Endothelial cell of umbilical vein (primary cell): ENCODE data around the gene LRRC8A. TPM values are rescaled to one million over a fixed set of nuclear protein-coding genes. Genes with fewer than 3 reads are reported as not detected.

Experiments
- BruUV-seq: library from RNA; stranded (reverse); fragments of 400-500 nt; replicated peaks from 2 replicates; lab custom pipeline; 2021; lab: Mats Ljungman, UMichigan
- CTCF ChIA-PET: fragments of 300-600, 350-600 bp; sonication (Branson Sonifier 250); formaldehyde crosslinking; loops from one replicate; lab custom pipeline; 2021; ENCODE audit warnings: antibody characterized with exemption, inconsistent platforms; lab: Charles Lee
- POLR2A ChIA-PET: fragments of 300-600, 350-600 bp; sonication (Branson Sonifier 250); formaldehyde crosslinking; loops from one replicate; lab custom pipeline; 2021; ENCODE audit warnings: antibody characterized with exemption, inconsistent platforms; lab: Charles Lee
- DNase-seq: peaks from one replicate; pipeline ENCODE4 v3.0.0-alpha.2; 2011; ENCODE audit warnings: low read depth, low spot score
- FAIRE-seq: peaks from 2 replicates; lab custom pipeline; 2011; peaks lifted over from hg19 to GRCh38; lab: Jason Lieb, UNC
- H2AFZ ChIP-seq: 2 replicates; pipeline ENCODE4 v1.6.0; 2012; ENCODE audit warnings: low read depth, low read length, control low read depth, inconsistent platforms
- H3K27ac ChIP-seq: 2 replicates; pipeline ENCODE4 v1.5.1; 2011; ENCODE audit warnings: low read depth, mild to moderate bottlenecking, control low read depth, low read length, moderate library complexity; ENCODE audit not compliant: insufficient read depth
- H3K27me3 ChIP-seq, 2 experiments: 2 replicates each; pipeline versions ENCODE4 v1.6.0 to v1.6.1; 2011; ENCODE audit warnings: low read length in 2 of 2, mixed read lengths in 1 of 2; ENCODE audit not compliant: control insufficient read depth in 2 of 2, insufficient read depth in 2 of 2
- H3K36me3 ChIP-seq, 2 experiments: 2 replicates in 1 of 2; 3 replicates in 1 of 2; pipeline ENCODE4 v1.5.1; 2011; ENCODE audit warnings: low read length in 2 of 2, mild to moderate bottlenecking in 1 of 2, moderate library complexity in 1 of 2; ENCODE audit not compliant: control insufficient read depth in 2 of 2, insufficient read depth in 2 of 2; ENCODE audit errors: extremely low read depth in 1 of 2
- H3K4me1 ChIP-seq: 3 replicates; pipeline ENCODE4 v1.5.1; 2011; ENCODE audit warnings: mild to moderate bottlenecking, low read length; ENCODE audit not compliant: control insufficient read depth, insufficient read depth; ENCODE audit errors: extremely low read depth
- H3K4me2 ChIP-seq: 2 replicates; pipeline ENCODE4 v1.6.1; 2011; ENCODE audit warnings: low read length, control low read depth, mixed read lengths; ENCODE audit not compliant: insufficient read depth
- H3K4me3 ChIP-seq, 3 experiments: fragments of 200-600 bp in 1 of 3; sonication (generic), shearing (Covaris generic) in 1 of 3; replicated peaks in 1 of 3; 2 replicates each; pipeline ENCODE4 v1.5.1; 2011 to 2016; ENCODE audit warnings: control low read depth in 3 of 3, low read length in 3 of 3, mild to moderate bottlenecking in 2 of 3, inconsistent platforms in 1 of 3, low read depth in 1 of 3, moderate library complexity in 1 of 3; ENCODE audit not compliant: insufficient read depth in 1 of 3
- H3K79me2 ChIP-seq: 2 replicates; pipeline ENCODE4 v1.6.0; 2012; ENCODE audit warnings: low read length, inconsistent platforms; ENCODE audit not compliant: control insufficient read depth, insufficient read depth
- H3K9ac ChIP-seq: replicated peaks from 2 replicates; pipeline ENCODE3; 2011; ENCODE audit warnings: low read length, control low read depth; ENCODE audit not compliant: insufficient read depth; ENCODE audit errors: extremely low read depth
- H3K9me1 ChIP-seq: replicated peaks from 3 replicates; pipeline ENCODE4 v1.6.0; 2011; ENCODE audit warnings: mild to moderate bottlenecking, low read length; ENCODE audit not compliant: control insufficient read depth, insufficient read depth; ENCODE audit errors: extremely low read depth
- H3K9me3 ChIP-seq: replicated peaks from 2 replicates; pipeline ENCODE4 v1.5.1; 2012; ENCODE audit warnings: low read length, inconsistent platforms; ENCODE audit not compliant: control insufficient read depth, insufficient read depth
- H4K20me1 ChIP-seq: replicated peaks from 2 replicates; pipeline ENCODE3; 2011; ENCODE audit warnings: mild to moderate bottlenecking, low read length; ENCODE audit not compliant: control insufficient read depth, insufficient read depth; ENCODE audit errors: extremely low read depth
- CTCF ChIP-seq, 2 donors: IDR thresholded peaks; 1 replicate in 1 of 2; 2 replicates in 1 of 2; pipeline ENCODE4 v1.5.1; 2011; ENCODE audit warnings: low read length in 2 of 2, mild to moderate bottlenecking in 2 of 2, moderate library complexity in 2 of 2, control low read depth in 1 of 2, inconsistent platforms in 1 of 2, low read depth in 1 of 2; ENCODE audit not compliant: insufficient read depth in 1 of 2; ENCODE audit errors: extremely low read depth in 1 of 2
- EZH2 ChIP-seq: IDR thresholded peaks from 2 replicates; pipeline ENCODE4 v1.6.1; 2012; ENCODE audit warnings: borderline replicate concordance, low read depth, mild to moderate bottlenecking, moderate library complexity, low read length, inconsistent platforms; ENCODE audit not compliant: severe bottlenecking
- FOS ChIP-seq: IDR thresholded peaks from 2 replicates; pipeline ENCODE4 v1.6.1; 2011; ENCODE audit warnings: mild to moderate bottlenecking, low read length, moderate library complexity, borderline replicate concordance; ENCODE audit not compliant: insufficient read depth
- GATA2 ChIP-seq: IDR thresholded peaks from 2 replicates; pipeline ENCODE4 v1.7.0; 2011; ENCODE audit warnings: low read depth, mild to moderate bottlenecking, moderate library complexity, mixed read lengths, low read length; ENCODE audit not compliant: insufficient read length, insufficient read depth
- JUN ChIP-seq: IDR thresholded peaks from 2 replicates; pipeline ENCODE4 v1.6.1; 2011; ENCODE audit warnings: borderline replicate concordance, low read depth; ENCODE audit not compliant: insufficient read length, insufficient read depth
- MYC ChIP-seq: IDR thresholded peaks from one replicate; pipeline ENCODE4 v1.6.1; 2011; ENCODE audit warnings: mild to moderate bottlenecking, low read depth, low read length
- POLR2A ChIP-seq: IDR thresholded peaks from 2 replicates; pipeline ENCODE4 v1.6.1; 2012; ENCODE audit warnings: low read depth, mild to moderate bottlenecking, control low read depth, low read length
- POLR2AphosphoS5 ChIP-seq: IDR thresholded peaks from 2 replicates; pipeline ENCODE4 v1.6.1; 2012; ENCODE audit warnings: low read depth, mild to moderate bottlenecking, control low read depth, low read length, moderate library complexity; ENCODE audit not compliant: insufficient read depth
- dilution Hi-C: fragments of 300-500 bp; cut with MboI; formaldehyde crosslinking; loops from one replicate; pipeline ENCODE4 v1.15.0; 2019; ENCODE audit warnings: low sequenced_read_pairs; ENCODE audit not compliant: extremely low pct_ligation_motif_present
- intact Hi-C: fragments of 100-400 bp; cut with micrococcal nuclease; formaldehyde crosslinking; loops from one replicate; pipeline ENCODE4 v1.10.0; 2022
- polyA plus RNA-seq, 4 experiments: library from polyadenylated mRNA; depleted of rRNA in 3 of 4; stranded (reverse) in 3 of 4; unstranded in 1 of 4; fragments of >200 nt; gene quantifications; 2 replicates each; pipeline versions ENCODE4 v1.2.1 to v1.2.3, GENCODE V29; 2011 to 2012; ENCODE audit warnings: missing spikeins in 1 of 4
- total RNA-seq: library from RNA; stranded (reverse); gene quantifications from 2 replicates; pipeline ENCODE4 v1.2.3, GENCODE V29; 2021
- TF ChIP-seq, protein P1 (sequence below): IDR thresholded peaks from 2 replicates; pipeline ENCODE4 v1.6.1; 2011; ENCODE audit not compliant: insufficient read depth, insufficient read length

Gene LRRC8A
- total and polyA plus RNA-seq, 2 donors (not counting 3 experiments of a cell fraction or from before 2014, with no cell fraction given), result 99.6 to 129 TPM

DNA sequence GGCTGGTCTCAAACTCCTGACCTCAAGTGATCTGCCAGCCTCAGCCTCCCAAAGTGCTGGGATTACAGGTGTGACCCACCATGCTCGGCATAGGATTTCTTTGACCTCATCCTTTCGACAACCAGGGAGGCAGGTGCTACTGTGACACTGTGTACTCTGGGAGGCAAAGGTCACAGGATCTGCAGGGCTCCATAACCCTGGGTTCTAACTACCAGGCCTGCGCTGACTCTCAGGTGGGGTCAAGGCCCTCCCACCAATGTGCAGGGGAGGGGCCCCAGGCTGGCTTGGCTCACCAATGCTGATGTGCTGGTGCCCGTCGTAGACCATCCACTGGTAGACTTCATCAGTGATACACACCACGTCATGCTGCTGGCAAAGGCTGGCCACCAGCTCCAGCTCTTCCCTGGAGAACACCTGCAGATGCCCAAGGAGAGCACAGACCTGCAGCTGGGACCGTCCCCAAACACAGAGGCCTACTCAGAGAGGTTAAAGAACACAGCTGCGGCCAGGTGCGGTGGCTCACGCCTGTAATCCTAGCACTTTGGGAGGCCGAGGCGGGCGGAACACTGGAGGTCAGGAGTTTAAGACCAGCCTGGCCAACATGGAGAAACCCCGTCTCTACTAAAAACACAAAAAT, 45.3 kb upstream of the LRRC8A start:
- intact Hi-C loops, result no loop called here
- H3K36me3 ChIP-seq, result no peaks in the 10 kb centered on the region
- H4K20me1 ChIP-seq, result no peaks in the 10 kb centered on the region
- TF ChIP-seq JUN, result no peak
- no peak for TF ChIP-seq MYC
- no peak for TF ChIP-seq FOS
- no peak for TF ChIP-seq POLR2AphosphoS5
- TF ChIP-seq CTCF (IDR thresholded peaks at IDR 0.05; ENCODE audit: extremely low read depth in 1 of 2, insufficient read depth in 1 of 2, low read depth in 1 of 2, low read length in 2 of 2), result no peak
- TF ChIP-seq EZH2, result no peak
- TF ChIP-seq, protein P1, sequence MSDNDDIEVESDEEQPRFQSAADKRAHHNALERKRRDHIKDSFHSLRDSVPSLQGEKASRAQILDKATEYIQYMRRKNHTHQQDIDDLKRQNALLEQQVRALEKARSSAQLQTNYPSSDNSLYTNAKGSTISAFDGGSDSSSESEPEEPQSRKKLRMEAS, result no peak
- TF ChIP-seq GATA2, result no peak
- TF ChIP-seq POLR2A, result no peak
- no peak overlapping the region for H3K4me2 ChIP-seq
- H3K79me2 ChIP-seq, result no peaks in the 10 kb centered on the region
- H2AFZ ChIP-seq, result no peak overlapping the region
- FAIRE-seq (no peak), DNase-seq (no peak)
- dilution Hi-C loops, result no loop called here
- no peaks in the 10 kb centered on the region for H3K27me3 ChIP-seq
- BruUV-seq, result no TSS peak
- no peak overlapping the region for H3K4me3 ChIP-seq
- POLR2A ChIA-PET, result no interaction called here
- H3K9ac ChIP-seq, result no peak overlapping the region
- H3K4me1 ChIP-seq, result no peaks in the 10 kb centered on the region
- no peaks in the 10 kb centered on the region for H3K9me3 ChIP-seq
- CTCF ChIA-PET, result no interaction called here
- H3K27ac ChIP-seq, result no peak overlapping the region
- H3K9me1 ChIP-seq, result no peaks in the 10 kb centered on the region
